Skin of body (tissue), 2 donors: Measurements from ENCODE around the gene CIROP. TPM values are rescaled to one million over a fixed set of nuclear protein-coding genes. Genes with fewer than 3 reads are reported as not detected.

ENCODE experiments used
- DNase-seq: peaks from one replicate; lab custom pipeline; 2025; lab: John Stamatoyannopoulos, UW
- total RNA-seq: library from RNA; depleted of rRNA; stranded (reverse); fragments of >200 nt; gene quantifications from one replicate; pipeline ENCODE4 v1.2.3, GENCODE V29; 2014

Gene CIROP
- total RNA-seq, 1 donor from 2014 or later, result not detected

DNA sequence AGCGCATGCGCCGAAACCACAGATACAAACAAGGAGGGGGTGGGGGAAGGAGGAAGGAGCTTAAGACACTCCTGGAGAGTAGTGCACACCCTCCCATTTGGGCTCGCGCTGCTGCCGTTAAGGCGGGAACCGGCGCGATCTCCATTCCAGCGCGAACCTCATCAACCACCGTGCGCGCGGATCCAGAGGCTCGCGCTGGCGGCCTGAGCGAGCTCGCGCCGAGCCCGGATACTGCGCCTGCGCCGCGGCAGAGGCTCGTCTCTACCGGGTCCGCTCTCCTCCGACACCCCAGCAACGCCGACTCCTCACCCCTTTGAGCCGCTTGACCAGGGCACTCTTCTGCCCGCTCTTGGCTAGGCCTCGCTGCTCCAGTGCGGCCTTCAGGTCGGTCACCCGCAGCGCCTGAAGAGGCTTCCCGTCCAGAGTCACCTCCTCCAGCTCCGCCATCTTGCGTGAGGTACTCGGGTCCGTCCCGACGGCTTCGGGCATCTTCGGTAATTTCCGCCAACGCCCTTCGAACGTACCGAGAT is 10.1 kb downstream of the CIROP start, which contains the start of gene ACIN1:
TSS of gene ACIN1 (minus strand) at position 471 of the 530 bp plus-strand sequence. CDS start at position 447, 24 bp downstream.
- no peak for DNase-seq

DNA sequence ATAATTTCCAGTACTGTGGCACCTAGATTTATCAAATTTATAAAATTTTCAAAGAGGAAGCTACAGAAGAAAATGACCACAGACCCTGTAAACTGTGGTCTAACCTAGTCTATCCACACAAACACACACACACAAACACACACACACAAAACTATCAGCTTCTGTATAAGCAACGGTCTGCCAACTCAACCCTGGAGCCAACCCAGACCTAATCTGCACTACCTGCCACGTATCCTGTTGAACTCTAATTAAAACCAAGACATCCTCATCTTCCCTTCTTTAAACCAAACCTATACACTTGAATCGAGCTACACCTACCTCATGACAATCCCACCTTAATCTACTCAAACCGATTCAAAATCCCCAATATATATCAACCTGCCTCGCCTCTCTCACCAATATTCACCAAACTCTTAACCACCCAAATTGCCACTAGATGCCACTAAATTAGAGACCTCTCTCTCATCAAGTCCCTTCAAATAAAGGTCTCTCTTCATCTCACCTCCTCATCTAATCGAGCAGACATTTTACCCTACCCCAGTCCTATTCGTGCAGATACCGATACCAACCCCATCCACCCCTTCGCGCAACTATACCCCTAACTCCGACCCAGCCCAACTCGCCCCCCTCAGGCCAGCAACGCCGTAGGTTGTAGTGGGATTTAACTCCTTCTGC is 10.7 kb downstream of the CIROP start:
- no peak for DNase-seq

DNA sequence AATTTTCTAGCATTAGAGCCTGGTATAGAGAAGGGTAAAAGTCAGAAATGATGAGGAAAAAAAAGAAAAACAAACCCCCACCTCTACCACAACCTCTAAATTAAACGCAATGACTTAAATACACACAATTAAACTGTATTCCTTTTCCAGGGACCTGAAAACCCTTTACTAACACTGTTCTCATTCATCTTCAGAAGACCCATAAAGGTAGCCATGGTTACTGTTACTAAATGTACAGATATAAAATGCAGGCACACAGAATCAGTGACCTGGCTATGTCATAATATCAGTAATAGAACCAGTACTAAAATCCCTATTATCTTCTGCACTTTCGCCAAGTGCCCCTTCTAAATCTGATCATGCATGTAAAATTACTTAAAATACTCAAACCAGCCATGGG is 11.3 kb downstream of the CIROP start:
- no peak for DNase-seq

DNA sequence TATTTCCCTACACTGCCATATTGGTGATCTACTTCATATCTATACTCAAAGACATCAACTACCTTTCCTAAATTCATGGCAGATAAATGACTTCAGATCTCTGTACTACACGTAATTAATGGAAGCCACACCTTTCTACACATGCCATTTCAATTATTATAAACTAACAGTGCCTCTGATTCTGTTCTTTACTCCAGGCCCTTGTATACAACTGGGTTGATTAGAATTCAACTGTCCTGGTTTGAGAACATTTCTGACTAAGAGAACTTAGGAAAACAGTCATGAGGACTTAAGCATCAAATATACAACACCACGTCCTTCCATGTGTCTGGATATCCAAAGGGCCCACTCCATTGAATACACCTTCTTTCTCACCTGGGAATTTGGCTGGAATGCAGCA is 11.7 kb downstream of the CIROP start:
- no peak for DNase-seq

DNA sequence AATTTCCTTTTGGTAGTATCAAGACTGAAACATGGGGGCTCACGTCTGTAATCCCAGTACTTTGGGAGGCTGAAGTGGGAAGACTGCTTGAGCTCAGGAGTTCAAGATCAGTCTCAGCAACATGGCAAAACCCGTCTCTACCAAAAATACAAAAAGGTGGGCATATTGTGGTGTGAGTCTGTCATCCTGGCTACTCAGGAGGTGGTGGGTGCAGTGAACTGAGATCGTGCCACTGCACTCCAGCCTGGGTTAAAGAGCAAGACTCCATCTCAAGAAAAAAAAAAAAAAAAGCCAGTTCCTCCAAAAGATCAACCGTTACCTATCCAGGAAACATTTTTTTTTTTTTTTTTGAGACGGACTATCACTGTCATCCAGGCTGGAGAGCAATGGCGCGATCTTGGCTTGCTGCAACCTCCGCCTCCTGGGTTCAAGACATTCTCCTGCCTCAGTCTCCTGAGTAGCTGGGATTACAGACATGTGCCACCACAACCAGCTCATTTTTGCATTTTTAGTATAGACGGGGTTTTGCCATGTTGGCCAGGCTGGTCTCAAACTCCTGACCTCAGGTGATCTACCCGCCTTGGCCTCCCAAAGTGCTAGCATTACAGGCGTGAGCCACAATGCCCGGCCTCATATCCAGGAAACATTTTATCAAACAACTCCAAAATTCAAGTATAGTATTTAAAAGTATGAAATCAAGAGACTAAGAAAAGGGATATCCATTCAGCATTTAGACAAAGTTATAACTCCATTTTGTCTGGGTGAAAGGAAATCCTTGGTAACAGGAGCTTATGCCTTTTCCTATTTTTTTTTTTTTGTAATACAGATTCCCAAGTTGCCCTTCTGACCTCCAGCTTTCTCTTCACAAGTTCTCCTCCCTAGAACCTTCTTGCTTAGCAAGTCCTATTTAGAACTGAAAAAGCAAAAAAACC is 13.2 kb downstream of the CIROP start:
- no peak for DNase-seq

DNA sequence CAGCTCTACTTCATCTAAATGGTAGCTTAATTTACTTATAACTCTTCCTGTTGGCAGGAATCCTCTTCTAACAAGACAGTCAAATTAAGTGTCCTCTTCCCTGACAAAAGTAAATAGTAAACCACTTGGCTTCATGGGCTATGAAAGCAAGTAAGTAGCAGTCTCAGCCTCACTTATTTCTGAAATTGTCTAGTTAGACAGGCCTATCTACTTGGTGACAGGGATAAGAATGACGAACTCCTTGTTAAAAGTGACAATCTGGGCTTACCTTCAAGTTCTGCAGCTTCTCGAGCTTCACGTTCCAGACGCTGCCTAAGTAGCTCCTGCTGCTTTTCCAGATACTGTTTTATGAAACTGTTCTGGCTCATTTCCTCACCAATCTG is 14.5 kb downstream of the CIROP start:
- DNase-seq, result no peak

DNA sequence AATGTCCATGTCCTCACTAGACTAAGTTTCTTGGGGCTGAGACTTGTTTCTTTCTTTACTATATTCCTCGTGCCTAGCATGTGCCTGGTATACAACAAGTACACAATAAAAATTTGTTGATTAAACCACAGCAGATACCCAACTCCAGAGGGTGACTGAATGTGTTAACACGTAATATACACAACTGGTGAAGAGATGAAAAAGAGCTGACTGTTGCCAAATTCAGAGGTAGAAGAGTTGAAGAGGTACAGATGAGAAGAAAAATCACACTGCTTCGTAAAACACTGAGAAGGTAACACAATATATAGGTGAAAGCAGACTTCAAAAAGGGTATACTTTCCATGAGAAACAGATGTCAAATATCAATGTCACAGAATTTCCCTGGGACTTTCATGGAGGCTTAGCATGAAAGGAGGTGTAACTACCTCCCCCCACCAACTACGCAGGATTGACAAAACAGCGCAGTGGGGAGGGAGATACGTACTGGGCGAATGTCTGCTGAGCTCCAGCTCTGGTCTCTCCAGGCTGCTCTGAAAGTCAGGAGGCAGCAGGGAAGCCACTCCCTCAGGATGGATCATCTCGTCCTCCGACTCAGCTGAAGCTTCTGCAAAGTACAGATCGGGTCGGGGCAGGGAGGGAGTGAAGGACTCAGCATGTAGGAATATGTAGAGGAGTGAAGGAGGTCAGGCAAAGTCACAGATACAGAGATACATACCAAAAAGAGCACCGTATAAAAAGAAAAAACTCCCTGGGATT is 15.1 kb downstream of the CIROP start:
- DNase-seq, result no peak

DNA sequence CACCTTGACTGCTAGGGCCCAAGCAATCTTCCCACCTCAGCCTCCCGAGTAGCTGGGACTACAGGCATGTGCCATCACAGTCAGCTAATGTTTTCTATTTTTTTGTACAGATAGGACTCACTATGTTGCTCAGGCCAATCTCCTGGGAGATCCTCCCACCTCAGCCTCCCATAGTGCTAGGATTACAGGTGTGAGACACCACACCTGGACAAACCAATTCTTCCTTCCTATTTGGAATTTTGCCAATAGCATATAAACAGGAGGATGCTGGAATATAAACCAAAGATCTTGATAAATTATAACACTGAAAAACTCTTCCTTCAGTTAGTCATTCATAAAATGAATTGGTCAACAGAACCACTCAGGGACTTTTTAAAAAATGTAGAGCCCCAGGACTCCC is 18.2 kb downstream of the CIROP start:
- DNase-seq, result no peak

DNA sequence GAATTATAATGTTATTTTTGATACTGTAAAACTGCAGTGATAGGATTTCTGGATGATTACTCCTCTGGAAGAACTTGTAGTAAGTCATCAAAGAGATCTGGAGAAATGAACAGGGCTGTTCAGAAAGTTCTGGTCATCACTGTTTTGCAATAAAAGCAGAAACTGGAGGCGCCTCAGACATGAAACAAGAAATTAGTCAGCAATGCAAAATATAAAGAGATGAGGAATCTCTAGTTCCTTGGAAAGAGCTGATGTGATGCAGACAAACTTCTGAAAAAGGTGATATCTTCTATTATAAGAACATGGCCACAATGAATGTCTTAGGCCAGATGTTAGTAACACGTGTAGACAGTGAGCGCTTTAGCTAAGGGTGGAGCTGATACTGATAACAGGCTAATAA is 19.3 kb downstream of the CIROP start:
- DNase-seq, result no peak

DNA sequence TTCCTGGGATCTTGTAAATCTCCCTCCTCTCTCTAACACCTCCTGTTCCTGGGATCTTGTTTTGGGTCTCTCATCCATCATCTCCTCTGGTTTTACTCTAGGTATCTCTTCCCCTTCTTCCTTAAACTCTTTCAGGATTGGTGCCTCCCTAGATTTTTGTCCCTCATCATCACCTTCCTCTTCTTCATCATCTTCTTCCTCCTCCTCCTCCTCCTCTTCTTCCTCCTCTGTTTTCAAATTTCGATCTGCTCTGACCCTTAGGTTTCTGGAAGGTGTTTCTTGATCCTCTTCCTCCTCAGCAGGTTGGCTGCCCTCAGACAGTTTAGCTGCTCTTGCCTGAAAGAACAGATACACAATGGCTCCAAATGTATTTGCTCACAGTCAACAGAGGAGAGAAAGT is 24.3 kb downstream of the CIROP start:
- DNase-seq, result no peak

DNA sequence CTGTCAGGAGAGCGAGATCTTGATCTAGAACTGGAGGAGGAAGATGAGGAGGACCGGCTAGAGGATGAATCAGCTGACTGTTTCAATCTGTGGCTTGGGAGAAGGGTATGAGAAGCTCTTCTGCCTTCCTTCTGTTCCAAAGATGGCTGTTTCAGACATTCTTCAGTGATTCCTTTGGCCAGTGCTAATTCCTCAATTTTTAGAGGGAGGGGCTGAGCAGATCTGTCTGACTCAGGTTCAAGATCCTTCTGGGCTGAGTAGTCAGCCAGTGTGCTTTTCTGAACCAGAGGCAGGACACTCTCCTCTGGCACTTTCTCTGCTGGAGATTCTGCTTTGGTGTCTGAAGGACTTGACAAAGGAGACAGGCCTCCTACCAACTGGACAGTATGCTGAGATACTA is 25.1 kb downstream of the CIROP start:
- no peak for DNase-seq

DNA sequence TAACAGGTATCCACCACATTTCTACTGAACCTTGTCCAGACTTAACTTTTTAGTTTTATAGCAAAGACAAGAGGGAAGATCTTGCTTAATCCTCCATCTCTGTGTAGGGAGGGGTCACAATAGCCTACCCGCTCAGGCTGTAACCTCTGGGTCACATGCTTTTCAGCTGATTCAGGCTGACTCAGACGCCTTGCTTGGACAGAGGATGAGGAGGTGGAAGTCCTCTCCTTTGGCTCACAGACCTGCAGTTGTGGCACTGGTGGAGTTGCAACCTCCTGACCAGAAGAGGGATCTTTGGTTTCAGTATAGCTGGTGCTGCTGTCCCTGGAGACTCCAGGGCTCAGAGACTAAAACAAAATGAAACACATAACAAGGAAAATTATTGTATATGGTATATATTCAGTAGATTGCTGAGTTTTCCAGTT is 26.1 kb downstream of the CIROP start:
- DNase-seq, result no peak

DNA sequence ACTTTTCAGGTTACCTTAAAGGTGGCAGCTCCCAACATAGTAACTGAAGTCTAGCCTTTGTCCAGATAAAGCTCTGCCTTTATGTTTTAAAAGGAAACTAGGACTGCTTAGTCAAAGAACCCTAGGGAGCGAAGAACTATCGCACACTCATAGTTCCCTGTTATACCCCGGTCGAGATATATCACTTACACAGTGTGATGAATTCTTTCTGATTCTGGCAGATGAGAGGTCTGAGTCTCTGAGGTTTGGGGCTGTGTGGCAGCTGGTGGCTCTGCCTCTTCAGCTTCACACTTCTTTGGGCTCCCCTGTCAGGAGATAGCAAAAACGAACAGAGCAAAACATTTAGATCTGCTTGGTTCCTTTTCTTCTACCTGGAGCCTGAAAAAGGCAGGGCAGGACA is 26.8 kb downstream of the CIROP start:
- no peak for DNase-seq

DNA sequence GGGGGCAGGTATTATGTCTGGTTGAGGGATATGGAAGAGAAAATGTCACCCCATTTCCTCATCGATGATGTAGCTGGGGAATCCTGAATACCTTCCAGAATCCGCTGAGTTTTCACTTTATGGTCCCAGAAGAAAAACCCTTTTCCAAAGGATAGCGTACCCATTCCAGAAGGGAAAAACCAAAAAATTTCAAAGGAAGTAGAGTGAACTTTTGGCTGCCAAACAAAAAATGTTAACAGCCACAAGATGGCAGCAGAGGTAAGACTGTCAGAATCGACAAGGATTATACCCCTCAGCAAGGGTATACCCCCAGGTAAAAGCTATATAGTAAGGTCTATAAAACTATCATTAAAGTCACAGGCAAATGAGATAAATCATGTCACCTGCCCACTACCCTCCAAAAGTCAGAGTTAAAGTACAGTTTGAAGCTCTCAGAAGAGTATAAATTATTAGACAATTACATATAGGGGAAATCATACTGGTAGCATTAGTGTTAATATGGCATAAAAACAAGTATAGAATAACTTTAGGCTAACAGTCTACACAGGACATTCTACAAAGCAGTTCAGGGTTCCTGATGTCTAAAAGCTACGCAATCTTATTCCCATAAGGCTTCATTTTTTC is 27.9 kb downstream of the CIROP start:
- no peak for DNase-seq

DNA sequence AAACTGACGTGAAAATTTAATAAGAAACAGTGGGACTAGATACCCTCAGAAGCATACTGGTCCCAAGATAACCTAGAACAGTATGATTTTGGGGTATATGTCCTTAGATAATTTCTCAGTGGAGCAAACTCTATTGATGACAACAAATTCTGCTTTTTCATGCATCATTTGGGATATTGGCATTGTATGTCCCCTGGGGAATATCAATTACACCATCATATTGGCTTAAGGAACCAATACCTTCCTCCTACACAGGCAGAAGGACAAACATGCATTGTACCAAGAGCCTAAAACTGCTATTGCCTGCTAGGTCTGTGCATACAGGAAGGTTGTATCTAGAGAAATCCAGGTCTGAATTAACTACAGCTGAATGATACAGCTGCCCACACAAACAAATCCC is 29.9 kb downstream of the CIROP start:
- DNase-seq, result no peak

DNA sequence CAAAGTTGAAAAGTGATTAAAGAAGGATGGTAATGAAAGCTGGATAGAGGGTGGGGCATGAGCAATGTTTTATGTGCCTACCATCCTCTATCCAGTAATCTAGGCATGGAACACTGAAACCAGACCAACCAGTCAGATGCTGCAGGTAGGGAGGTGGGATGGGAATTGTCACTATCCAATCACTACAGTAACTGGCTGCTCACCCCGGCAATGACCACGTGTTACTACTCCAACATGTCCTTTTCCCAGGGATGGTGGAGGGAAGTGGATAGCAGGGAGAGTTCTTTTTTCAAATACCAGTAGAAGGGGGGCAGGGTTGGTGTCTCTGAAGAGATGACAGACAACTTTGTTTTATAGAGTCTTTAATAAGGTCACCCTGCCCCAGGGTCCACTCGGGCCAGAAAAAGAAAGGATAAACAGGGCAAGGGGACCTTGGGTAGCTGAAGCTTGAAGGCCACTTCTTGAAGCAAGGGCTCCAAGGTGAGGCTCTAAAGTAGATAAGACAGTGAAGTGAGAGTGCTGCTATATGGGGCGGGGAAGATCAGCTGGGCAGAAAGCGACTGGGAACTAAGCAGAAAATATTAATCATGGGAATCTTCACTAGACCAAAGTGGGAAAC is 32.8 kb downstream of the CIROP start:
- DNase-seq, result no peak

DNA sequence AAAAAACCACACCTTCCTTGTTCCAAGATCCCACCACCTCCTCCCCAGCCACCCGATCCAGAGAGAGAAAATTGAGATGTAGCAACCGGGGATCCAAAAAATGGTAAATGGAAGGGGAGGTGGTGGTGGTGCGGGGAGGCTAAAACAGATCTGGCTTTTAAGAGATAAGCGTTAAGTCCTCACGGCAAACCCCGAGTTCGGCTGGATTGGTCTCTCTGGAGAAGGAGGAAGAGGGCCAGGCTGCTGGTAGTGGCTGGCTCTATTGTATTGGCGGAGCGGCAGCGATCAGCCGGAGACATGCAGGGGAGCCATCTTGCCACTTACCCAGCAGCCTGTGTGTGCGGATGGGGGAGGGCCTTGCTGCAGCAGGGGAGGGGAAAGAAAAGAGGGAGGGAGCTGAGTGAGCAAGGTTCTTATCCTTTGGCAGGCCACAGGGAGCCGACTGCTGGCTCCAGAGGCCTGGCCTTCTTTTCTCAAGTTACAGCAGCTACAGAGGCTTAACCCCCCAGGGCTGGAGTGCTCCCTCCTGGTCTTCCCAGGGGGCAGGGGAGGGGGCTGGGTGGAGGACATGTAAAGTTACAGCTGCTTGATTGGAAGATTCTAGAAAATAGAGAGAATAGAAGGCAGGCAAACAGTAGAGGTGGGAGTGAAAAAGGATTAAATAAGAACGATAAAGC is 33.4 kb downstream of the CIROP start:
- no peak for DNase-seq

DNA sequence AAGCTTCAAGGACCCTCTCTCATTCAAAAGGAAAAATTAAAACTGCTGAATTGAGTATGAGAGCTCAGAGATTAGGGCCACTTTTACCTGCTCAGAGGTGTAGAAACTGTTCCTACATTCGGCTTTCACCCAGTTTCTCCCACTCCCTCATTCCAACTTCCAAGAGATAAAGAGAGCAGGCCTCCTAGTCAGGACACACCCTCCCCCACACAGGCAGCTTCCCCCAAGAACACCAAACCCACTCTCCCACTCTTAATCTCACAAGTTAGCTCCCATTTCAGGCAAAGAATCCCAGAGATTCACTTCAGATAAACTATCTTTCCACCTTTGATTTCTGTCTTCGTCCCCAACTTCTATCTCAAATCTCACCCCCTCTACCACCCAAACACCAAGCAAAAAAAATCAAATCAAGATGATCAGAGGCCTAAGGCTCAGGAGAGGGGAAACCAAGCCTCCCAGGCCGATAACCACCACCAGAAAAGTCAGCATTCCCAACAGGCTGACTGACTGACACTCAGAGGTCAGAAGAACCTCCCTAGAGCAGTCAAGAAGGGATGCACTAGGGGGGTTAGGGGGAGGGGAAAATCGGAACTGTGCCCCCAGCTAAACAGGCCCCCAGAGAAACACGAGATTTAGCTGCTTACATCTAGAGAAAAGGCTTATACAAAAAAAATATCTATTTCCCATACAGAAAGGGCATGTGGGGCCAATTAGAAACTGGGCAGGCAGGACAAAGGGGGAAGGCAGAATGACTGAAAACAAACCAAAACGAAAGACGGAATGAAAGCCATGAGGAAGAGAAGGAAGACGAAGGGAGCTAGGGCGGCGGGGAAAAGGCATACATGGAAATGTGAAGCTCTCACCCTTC is 34.3 kb downstream of the CIROP start:
- DNase-seq, result no peak

DNA sequence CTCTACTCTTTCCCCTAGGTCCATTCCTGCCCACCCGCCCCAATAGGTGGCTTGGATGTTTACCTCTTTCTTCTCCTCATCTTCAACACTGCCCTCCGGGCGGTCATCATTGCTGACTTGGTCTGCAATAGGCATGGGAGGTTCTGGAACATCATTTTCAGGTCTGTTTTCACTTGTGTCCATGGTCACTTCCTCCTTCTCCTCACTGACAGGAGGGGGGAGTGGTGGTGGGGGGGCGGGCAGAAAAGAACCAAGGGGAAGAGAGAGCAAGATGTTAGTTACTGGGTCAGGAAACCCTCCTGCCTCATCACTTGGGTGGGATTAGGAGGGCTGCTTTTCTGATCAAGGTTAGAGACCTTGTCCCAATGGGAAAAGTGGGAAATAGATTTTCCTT is 35.4 kb downstream of the CIROP start:
- no peak for DNase-seq
